GM21529 (cell line): ENCODE data around the gene MLIP.

Source experiments
- ATAC-seq: cut with Tn5 transposase; IDR thresholded peaks from one replicate; pipeline ENCODE4 v1.9.1; 2021; ENCODE audit not compliant: unreplicated experiment

Gene MLIP

DNA sequence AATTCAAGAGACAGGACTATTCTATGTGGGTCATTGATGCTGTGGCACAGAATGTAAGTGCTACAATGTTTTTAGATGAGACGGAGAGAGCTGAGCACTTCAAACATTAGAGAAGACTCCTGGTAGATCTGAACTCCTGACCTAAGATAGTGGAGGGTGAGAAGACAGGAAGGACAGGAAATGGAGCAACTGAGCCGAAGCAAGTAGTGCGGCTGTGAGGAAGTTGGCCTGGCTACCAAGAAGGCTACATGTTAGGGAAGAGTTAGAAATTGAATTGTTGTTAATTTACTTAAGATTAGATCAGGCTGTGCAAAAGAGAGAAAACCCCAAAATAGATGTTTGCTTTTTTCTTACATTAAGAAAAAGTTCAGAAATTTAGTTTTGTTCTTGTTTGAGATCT is 14.4 kb upstream of the MLIP start:
- no peak for ATAC-seq

DNA sequence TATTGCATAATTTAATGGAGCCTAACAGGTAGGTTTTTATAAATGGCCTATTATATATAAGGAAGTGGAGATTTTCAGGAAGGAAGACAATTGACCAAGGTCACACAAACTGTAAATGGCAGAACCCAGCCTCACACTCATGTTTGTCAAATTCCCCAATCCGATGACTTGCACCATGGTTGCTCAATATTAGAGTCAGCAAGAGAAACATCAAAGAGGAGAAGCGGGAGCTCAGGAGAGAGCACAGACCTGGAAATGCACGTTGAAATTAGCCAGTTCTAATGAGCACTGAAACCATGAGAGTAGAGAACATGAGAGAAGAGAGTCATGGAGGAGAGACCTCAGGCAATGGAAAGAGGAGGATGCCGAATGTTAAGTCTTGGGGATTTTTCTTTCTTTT is 13.5 kb upstream of the MLIP start:
- no peak for ATAC-seq

DNA sequence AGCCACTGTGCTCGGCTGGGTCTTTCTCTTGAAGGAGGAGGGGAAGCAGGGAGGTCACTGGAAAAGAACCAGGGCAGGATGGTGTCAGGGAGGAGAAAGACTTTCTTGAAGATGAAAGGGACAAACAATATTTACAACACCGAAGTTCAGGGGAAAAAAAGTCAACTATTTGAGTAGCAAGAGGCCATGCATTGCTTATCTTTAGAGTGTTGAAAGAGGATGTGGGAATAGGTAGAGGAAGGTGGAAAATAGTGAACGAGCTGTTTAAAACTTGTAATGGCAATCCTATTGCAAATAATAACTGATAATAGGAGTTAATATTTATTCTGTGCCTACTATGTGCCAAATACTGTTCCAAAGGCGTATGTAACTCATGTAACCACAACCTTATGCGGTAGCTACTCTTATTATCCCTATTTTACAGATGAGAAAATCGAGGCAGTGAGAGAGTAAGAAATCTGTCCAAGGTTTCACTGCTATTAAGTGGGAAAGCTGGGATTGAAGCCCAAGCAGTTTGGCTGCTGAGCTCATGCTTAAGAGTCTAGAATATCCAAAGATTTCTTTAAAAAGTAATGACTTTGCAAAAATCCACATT is 12.7 kb upstream of the MLIP start:
- no peak for ATAC-seq

DNA sequence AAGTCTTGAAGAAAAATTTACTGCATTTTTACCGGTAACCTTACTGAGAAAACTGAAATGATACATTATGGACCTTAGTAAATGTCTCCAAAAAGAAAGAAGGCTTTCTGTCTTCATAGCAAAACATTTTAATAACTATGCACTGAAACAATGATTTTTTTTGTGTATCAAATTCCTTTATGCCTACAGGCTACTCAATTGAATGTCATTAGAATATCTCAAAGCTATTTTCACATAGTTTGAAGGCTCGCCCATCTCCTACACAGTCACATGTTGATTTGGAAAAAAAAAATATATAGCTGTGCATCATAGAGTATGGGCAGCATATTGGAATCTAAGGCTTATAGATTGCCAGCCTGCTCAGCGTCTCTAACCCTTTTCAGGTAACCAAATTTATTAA is 12.0 kb upstream of the MLIP start:
- ATAC-seq = no peak

DNA sequence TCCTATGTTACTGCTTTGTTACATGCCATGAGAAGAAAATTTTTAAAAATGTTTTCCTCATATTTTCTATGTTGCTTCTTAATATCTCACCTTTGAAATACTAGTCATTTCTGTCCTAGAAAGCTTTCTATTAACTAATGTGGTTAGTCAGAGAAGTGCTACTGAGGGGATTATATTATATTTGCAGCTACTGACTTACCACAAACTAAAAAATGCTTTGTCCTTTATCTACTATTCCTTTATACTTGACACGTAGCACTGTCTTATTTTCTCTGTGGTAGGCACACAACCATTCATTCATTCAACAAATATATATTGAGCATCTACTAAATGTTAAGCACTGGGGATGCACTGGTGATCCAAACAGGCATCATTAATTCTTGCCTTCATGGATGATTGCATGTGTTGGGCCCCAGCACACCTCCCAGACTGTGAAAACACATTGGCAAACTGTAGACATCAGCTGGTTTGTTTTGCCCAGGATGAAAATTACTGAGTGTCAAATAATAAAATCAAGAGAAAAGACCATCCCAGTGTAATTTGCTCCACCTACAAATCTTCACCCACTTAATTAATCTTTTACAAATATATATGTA is 10.7 kb upstream of the MLIP start:
- ATAC-seq = peak; percentile 68

DNA sequence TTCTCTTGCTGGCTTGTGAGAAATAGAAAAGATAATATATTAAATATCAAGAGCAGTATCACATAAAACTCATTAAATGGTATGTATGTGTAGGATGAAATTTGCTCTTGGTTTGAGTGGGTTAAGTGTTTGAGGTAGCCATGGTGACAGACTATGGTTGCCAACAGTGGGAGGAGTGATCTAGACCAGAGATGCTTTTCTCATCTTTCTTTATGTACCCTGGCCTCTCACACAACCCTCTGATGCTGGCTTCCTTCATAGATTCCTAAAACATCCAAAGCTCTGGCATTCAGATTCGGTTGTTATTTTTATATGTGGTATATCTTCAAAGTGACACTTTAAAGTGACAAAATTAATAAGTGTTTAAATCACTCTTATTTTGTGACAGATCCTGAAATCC is 9.0 kb upstream of the MLIP start:
- ATAC-seq = no peak

DNA sequence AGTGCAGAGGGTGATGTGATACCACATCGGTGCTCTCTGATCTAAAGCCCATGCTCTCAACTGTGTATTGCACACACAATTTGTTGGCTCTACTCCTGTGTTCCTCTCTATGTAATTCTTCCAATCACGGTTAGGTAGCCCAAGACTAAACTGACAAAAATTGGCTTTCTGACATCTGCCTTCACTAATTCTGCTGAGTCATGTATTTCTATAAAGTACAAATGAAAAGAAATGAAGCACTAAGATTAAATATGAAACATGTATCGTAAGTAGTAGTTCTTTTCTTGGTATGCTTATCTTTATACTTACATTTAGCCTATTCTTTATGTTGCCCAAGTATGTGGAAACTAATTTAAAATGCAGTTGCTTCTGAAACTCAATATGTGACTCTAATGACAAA is 7.7 kb upstream of the MLIP start:
- no peak for ATAC-seq

DNA sequence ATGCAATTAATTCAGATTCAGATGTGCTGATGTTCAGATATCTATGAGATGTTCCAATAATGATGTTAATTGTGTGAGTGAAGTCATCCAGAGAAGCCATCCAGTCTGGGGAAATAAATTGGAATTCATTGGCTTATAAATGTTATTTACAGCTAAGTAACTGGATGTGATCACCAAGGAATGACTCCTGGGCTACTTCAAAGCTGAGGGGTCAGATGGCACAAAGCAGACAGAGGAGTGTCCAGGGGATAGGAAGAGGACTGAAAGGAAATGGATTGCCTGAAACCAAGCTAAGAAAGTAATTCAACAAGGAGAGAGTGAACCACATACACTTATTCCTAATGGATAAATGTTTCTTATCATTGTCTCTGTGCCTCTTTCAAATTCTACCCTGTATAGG is 4.5 kb upstream of the MLIP start:
- ATAC-seq = no peak

DNA sequence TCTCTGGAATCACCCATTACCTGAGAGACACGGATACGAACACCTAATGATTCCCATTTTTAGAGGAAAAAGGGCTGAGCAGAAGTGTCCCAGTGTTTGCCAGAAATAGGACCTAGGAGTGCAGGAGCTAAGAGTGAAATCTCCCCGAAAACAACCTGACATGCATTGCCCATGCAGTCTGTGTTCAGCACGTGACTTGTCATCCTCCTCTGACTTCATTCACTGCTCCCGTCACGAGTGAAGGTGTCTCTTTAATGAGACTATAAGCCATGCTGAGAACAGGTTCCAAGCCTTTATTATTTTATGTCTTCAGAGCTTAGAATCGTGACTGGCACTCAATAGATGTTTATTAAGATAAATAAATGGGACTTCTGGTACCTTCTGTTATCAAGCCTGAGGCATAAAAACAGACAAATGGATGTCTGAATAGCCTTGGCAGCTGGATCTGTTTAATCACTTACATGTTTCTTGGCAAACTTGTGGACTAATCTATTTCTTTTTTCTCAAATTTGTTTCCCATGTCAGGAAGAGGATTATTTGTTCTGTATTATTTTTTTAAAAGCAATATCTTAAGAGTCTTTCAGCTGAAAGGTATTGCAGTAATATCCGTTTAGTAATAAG is 3.7 kb upstream of the MLIP start:
- no peak for ATAC-seq

DNA sequence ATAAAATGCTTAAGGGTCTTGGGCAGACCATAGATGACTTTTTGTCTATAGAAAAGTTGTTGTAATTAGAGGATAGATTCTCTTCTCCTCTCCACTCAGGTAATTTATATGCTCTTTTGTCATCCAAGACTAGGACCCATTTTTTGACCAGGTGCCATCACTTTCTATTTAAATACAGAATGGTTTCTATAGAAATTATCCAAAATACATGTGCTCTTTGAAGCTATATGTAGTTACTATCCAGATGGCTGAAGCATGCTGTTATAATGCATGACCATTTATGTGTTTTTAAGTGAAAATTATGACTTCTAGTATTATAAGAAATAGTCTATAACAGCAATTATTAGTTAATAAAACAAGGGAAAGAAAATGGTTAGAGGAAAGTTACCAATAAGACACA is 3.0 kb upstream of the MLIP start:
- ATAC-seq = no peak

DNA sequence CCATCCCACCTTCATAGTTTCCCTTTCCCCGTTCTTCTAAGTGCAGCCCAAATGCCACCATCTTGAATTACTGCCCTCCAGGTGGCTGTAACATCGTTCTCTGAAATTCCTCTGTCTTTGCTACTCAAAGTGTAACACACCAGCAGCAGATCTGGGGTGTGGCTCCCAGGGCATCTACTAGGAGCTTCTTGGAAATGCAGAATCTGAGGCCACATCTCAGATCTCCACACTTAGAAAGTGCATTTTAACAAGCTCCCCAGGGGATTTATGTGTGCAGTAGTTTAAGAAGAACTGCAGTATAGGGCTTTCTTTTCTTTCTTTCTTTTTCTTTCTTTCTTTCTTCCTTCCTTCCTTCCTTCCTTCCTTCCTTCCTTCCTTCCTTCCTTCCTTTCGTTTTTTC is 1.7 kb upstream of the MLIP start:
- no peak for ATAC-seq

DNA sequence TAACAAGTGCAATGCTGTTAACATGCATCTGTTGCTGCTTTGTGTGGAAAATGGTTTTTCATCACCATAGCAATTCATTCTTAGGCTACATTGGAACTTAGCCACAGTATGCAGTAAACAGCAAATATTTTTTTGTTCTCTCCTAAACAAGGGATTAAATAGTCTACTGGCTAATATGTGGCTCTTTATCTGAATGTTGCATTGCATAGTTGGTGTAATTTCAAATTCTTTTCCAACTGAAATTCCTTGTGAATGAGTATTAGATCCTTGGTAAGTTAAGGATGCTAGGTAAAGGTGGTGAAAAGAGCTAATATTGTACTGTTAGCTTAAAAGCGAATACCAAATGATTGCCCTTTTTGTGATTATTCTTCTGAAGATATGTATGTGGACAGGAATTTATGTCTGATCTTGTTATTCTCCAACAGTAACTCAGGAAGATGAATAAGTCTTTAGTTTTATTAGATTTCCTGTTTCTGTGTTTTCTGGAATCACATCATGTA is 958 bp downstream of the MLIP start:
- ATAC-seq = no peak

DNA sequence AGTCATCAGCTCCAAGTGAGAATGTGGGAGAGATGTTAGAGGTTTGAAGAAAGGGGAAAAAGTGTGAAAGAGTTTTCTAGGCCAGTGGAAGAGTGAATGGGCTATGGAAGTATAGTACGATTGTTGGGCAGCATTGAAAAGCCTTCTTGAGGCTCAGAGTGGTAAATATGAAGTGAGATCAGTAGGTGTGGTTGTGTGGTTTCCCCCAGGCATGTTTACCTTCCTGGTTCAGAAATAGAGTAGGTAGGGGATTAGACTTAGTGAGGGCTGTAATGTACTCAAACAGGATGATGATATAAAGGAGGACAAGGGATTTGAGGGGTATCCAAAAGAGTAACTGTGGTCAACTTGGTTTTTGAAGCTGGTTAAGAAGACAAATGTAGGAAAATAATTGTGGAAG is 3.7 kb downstream of the MLIP start:
- no peak for ATAC-seq

DNA sequence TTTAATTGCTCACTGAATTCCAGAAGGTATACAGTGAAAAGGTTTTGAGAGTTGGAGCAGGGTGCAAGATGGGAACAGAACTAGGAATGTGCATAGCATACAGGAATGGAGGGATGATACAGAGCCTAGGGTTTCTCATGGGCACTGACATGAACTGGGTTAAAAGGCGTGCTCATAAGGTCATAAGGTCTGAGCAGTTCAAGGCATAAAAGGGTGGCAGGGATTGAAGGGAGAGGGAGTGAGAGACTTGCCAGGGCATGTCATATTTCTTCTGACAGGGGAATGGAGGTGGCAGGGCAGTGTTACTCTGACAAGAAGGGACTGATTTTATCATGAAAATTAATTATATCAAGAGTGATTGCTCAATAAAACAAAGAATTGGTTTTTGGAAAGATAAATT is 4.7 kb downstream of the MLIP start:
- ATAC-seq = no peak

DNA sequence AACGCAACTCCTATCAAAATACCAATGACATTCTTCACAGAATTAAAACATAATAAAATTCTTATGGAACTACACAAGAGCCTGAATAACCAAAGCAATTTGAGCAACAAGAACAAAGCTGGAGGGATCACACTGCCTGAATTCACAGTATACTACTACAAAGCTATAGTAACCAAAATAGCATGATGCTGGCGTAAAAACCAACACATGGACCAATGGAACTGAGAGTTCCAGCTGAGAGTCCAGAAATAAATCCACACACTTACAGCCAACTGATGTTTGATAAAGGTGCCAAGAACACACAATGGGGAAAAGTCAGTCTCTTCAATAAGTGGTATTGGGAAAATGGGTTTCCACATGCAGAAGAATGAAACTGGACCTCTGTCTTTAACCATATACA is 6.9 kb downstream of the MLIP start:
- ATAC-seq = no peak

DNA sequence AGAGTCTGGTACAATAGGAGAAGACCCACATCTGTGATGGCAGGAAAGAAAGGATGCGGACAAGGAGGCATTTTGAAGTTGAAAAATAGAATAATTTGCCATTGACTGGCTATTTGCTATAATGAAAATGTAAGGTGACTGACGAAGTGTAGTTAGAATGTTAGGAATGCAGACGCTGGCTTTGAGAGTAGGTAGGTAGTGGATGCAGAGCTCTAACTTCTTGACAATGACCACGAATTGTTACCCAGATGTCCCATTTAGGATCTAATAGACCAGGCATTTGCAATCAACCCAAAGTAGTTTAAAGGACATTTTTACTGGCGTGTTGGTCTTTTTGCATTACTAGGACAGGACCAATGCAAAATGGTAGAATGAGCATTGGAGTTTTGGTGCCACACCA is 14.2 kb downstream of the MLIP start:
- ATAC-seq = no peak

DNA sequence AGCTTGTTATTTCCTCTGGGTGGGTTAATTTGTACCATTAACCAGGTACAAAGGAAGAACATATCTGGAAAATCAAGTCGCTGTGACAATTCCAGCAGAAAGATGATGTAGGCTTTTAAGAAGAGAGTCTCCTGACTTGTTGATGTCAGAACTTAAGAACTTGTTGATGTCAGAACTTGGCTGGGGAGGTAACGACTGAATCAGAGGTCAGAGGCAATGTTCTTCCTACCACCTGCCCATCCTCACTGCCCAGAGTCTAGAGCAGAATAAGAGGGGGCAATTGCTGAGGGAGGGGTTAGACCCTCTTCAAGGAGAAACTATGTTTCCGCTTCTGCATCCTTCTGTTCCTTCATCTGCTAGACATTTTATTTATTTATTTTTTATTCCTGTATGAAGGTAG is 18.9 kb downstream of the MLIP start:
- ATAC-seq = no peak

DNA sequence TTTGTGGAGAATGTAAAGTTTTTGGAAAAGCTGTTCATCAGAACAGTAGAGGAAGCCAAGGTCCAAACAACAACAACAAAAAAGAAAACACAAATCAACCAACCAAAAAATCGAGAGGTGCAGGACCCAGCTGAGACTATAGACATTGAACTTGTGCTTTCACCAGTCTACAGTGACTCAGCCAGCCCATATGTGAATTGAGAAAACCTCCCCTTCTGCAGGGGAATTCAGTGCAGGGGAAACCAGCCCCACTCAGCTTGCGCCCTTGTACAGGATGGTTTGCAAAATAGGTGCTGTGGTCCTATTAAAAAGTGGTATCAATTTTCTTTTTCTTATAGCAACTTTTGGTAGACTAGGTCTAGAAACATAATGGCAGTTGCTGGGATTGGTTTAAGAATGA is 21.3 kb downstream of the MLIP start:
- ATAC-seq = no peak

DNA sequence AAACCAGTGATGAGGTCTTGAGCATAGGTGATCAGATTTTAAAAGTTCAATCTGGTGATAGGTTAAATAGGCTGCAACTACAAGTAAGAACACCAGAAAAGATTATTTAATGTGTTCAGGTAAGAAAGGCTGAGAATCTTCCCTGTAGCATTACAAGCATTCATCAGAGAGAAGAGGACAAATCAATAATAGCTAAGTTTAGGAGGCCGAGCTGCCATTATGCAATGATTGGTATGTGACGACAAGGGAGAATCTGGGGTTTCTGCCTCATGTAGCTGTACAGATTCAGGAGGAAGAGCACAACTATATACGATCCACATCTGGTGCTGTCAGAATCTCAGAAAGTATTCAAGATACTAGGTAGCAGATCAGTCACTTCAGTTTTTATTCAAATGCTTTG is 21.9 kb downstream of the MLIP start:
- no peak for ATAC-seq

DNA sequence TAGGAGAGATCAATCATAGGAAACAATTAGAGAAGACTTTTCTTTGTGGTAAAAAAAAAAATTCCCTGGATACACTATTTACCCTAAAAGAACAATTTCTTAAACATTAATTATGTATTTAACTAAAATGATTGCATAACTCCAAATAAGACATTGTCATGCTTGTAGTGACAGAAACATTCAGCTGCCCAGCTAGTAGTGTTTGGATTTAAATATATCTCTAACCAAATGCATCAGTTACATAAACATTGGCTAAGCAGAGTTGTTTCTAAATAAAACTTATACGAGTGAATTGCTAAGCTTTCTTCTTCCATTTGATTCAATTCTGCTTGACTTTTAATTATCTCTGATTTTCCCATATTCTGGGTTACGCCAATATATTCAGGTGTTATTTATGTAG is 23.7 kb downstream of the MLIP start:
- no peak for ATAC-seq

DNA sequence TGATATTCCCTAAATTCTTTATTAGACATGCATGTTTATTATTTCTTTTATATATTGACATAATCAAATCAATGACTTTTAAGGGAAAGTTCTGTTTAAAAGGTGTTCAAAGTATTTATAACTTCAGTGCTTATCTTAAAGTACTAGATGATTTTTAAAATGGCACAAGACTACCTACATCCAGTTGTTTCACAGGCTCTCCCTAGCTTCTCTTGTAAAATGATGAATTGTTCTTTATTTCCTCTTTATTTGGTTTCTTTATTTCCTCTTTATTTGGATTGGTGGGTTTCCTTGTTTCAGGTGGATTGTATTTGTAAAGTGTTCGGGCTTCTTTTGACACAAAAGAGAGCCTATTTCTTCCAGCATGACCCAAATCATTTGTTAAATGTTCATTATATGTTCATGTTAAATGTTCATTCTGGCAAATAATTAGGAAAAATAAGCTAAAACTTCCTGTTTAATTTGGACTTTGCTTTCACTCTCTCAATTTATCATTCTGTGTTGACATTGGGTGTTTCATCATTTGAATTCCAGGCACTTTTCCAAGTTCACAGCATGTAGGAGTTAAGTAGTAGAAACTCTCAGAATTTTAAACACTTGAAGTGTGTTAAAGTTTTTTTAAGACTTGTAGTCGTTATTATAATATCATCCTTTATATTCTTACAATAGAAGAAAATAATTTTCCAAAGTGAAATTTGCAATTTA is 24.6 kb downstream of the MLIP start:
- ATAC-seq = no peak

DNA sequence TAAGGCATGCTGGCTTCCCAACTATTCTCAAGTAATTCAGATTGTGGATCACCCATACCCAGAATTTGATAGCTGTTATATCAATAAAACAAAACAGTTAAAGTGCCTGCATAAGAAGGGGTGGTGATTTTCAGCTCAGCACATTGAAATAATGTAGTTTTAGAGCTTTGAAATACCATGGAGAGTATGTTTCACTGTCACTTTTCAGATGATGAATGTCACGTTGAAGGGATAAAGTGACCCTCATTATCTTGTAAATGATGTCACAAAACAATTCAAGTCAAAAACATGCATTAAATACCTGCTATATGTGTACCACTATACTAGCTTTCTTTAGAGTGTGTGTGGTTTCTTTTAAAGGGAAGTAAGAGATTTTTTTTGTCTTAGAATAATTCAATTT is 27.6 kb downstream of the MLIP start:
- no peak for ATAC-seq
